H9 (cell line): ENCODE results near the gene UBE2Q1. TPM values are rescaled to one million over a fixed set of nuclear protein-coding genes. Genes with fewer than 3 reads are reported as not detected.

Source experiments
- DNase-seq: peaks from one replicate; pipeline ENCODE4 v3.0.0-alpha.2; 2017
- H2AFZ ChIP-seq: one replicate; pipeline ENCODE4 v1.6.1; 2013; ENCODE audit warnings: mild to moderate bottlenecking, low read length, control low read depth, moderate library complexity
- H2AK5ac ChIP-seq: 2 replicates; pipeline ENCODE4 v1.6.1; 2013; ENCODE audit warnings: low read length, control low read depth, mixed read lengths; ENCODE audit not compliant: insufficient read length
- H2BK120ac ChIP-seq: one replicate; pipeline ENCODE4 v1.6.1; 2013; ENCODE audit warnings: low read depth, mild to moderate bottlenecking, low read length, control low read depth, inconsistent platforms; ENCODE audit not compliant: poor library complexity, severe bottlenecking
- H2BK12ac ChIP-seq: 2 replicates; pipeline ENCODE4 v1.6.1; 2013; ENCODE audit warnings: low read length, control low read depth, mixed read lengths, low read depth; ENCODE audit not compliant: insufficient read length
- H2BK15ac ChIP-seq: 2 replicates; pipeline ENCODE4 v1.6.1; 2013; ENCODE audit warnings: low read depth, low read length, control low read depth
- H2BK20ac ChIP-seq: one replicate; pipeline ENCODE4 v1.6.1; 2013; ENCODE audit warnings: low read depth, mild to moderate bottlenecking, low read length, control low read depth, inconsistent platforms; ENCODE audit not compliant: poor library complexity, severe bottlenecking
- H2BK5ac ChIP-seq: 2 replicates; pipeline ENCODE4 v1.6.1; 2013; ENCODE audit warnings: low read length, control low read depth, mixed read lengths; ENCODE audit not compliant: insufficient read length
- H3K14ac ChIP-seq: 2 replicates; pipeline ENCODE4 v1.6.1; 2013; ENCODE audit warnings: low read length, control low read depth; ENCODE audit not compliant: insufficient read depth
- H3K18ac ChIP-seq: 2 replicates; pipeline ENCODE4 v1.6.1; 2013; ENCODE audit warnings: low read depth, mild to moderate bottlenecking, mixed read lengths, low read length, control low read depth; ENCODE audit not compliant: insufficient read length
- H3K23ac ChIP-seq: 2 replicates; pipeline ENCODE4 v1.6.1; 2013; ENCODE audit warnings: low read length, control low read depth, mixed read lengths, low read depth; ENCODE audit not compliant: insufficient read length
- H3K23me2 ChIP-seq: 2 replicates; pipeline ENCODE4 v1.6.1; 2013; ENCODE audit warnings: low read depth, mild to moderate bottlenecking, mixed read lengths, low read length, control low read depth; ENCODE audit not compliant: insufficient read length, poor library complexity, severe bottlenecking
- H3K27ac ChIP-seq: 2 replicates; pipeline ENCODE4 v1.5.1; 2013; ENCODE audit warnings: low read length, control low read depth, mixed read lengths, low read depth; ENCODE audit not compliant: insufficient read length
- H3K27me3 ChIP-seq: 2 replicates; pipeline ENCODE4 v1.6.1; 2013; ENCODE audit warnings: low read length, control low read depth, inconsistent platforms; ENCODE audit not compliant: insufficient read depth
- H3K4ac ChIP-seq: 2 replicates; pipeline ENCODE4 v1.6.1; 2013; ENCODE audit warnings: low read depth, mild to moderate bottlenecking, control low read depth, inconsistent platforms, low read length, moderate library complexity
- H3K4me1 ChIP-seq: 2 replicates; pipeline ENCODE4 v1.6.1; 2013; ENCODE audit warnings: low read length, control low read depth, inconsistent platforms; ENCODE audit not compliant: insufficient read depth
- H3K4me2 ChIP-seq: 2 replicates; pipeline ENCODE4 v1.6.1; 2013; ENCODE audit warnings: low read length, control low read depth, mixed read lengths; ENCODE audit not compliant: insufficient read length, insufficient read depth
- H3K56ac ChIP-seq: 2 replicates; pipeline ENCODE4 v1.6.1; 2013; ENCODE audit warnings: low read depth, mild to moderate bottlenecking, mixed read lengths, low read length, control low read depth; ENCODE audit not compliant: insufficient read length
- H3K79me1 ChIP-seq: 2 replicates; pipeline ENCODE4 v1.6.1; 2013; ENCODE audit warnings: low read depth, mild to moderate bottlenecking, moderate library complexity, low read length, control low read depth, inconsistent platforms; ENCODE audit not compliant: insufficient read depth, poor library complexity, severe bottlenecking
- H3K79me2 ChIP-seq: 2 replicates; pipeline ENCODE4 v1.6.1; 2013; ENCODE audit warnings: low read length, control low read depth, inconsistent platforms; ENCODE audit not compliant: insufficient read depth
- H3K9ac ChIP-seq: 2 replicates; pipeline ENCODE4 v1.6.1; 2013; ENCODE audit warnings: low read length, control low read depth, mixed read lengths; ENCODE audit not compliant: insufficient read length; ENCODE audit errors: extremely low read depth
- H3K9me3 ChIP-seq: one replicate; pipeline ENCODE4 v1.6.1; 2013; ENCODE audit warnings: low read depth, low read length, inconsistent platforms; ENCODE audit not compliant: control insufficient read depth
- H3T11ph ChIP-seq: one replicate; pipeline ENCODE4 v1.6.1; 2013; ENCODE audit warnings: mild to moderate bottlenecking, low read length, control low read depth, inconsistent platforms
- H4K20me1 ChIP-seq: one replicate; pipeline ENCODE4 v1.6.1; 2013; ENCODE audit not compliant: control insufficient read depth, insufficient read length, insufficient read depth
- H4K5ac ChIP-seq: 2 replicates; pipeline ENCODE4 v1.6.1; 2013; ENCODE audit warnings: low read depth, mild to moderate bottlenecking, mixed read lengths, low read length, control low read depth; ENCODE audit not compliant: insufficient read length
- H4K8ac ChIP-seq: replicated peaks from 2 replicates; pipeline ENCODE4 v1.6.1; 2013; ENCODE audit warnings: low read length, control low read depth, mixed read lengths, low read depth; ENCODE audit not compliant: insufficient read length
- H4K91ac ChIP-seq: 2 replicates; pipeline ENCODE4 v1.6.1; 2013; ENCODE audit warnings: low read depth, mild to moderate bottlenecking, moderate library complexity, mixed read lengths, low read length, control low read depth; ENCODE audit not compliant: insufficient read length
- H3K27ac Mint-ChIP-seq, 3 experiments: 2 replicates in 2 of 3; 3 replicates in 1 of 3; pipeline ENCODE4 v1.8.0; 2020 to 2021; ENCODE audit warnings: mixed read lengths in 3 of 3, mild to moderate bottlenecking in 1 of 3, moderate library complexity in 1 of 3
- H3K27me3 Mint-ChIP-seq: 2 replicates; pipeline ENCODE4 v1.8.0; 2021; ENCODE audit warnings: low read depth, mild to moderate bottlenecking, moderate library complexity, mixed read lengths
- H3K36me3 Mint-ChIP-seq, 3 experiments: 2 replicates in 2 of 3; 3 replicates in 1 of 3; pipeline ENCODE4 v1.8.0; 2020 to 2021; ENCODE audit warnings: low read depth in 3 of 3, mixed read lengths in 3 of 3; ENCODE audit not compliant: insufficient read depth in 1 of 3
- H3K4me1 Mint-ChIP-seq, 2 experiments: 2 replicates each; pipeline ENCODE4 v1.8.0; 2020; ENCODE audit warnings: mixed read lengths in 2 of 2
- H3K4me3 Mint-ChIP-seq, 2 experiments: 2 replicates in 1 of 2; 3 replicates in 1 of 2; pipeline ENCODE4 v1.8.0; 2020 to 2021; ENCODE audit warnings: mild to moderate bottlenecking in 2 of 2, mixed read lengths in 2 of 2, moderate library complexity in 1 of 2
- H3K9me3 Mint-ChIP-seq, 2 experiments: 2 replicates in 1 of 2; 3 replicates in 1 of 2; pipeline ENCODE4 v1.8.0; 2020; ENCODE audit warnings: mild to moderate bottlenecking in 2 of 2, mixed read lengths in 2 of 2, moderate library complexity in 1 of 2
- CTCF ChIP-seq: fragments of 200-600 bp; sonication (generic); conservative IDR thresholded peaks from 3 replicates; pipeline ENCODE4 v1.8.0; 2021; ENCODE audit warnings: antibody characterized with exemption, mild to moderate bottlenecking
- WGBS: extraction: QIAGEN DNeasy Blood & Tissue Kit; methylation state at CpG from one replicate; pipeline ENCODE4 v1.1.7; 2013; ENCODE audit warnings: missing lambda C conversion rate, low lambda C conversion rate, mixed read lengths; ENCODE audit not compliant: insufficient read length; ENCODE audit errors: extremely low coverage; 5-methylcytosine and 5-hydroxymethylcytosine counted together
- total RNA-seq: library from RNA; stranded (reverse); gene quantifications from 2 replicates; pipeline ENCODE4 v1.2.1, GENCODE V29; 2021

UBE2Q1 gene
- total RNA-seq, 1 experiment from 2014 or later, result 108 TPM

GRCh38 chr1:154577346-154578057 lies 19.0 kb upstream of the UBE2Q1 start:
- TF ChIP-seq CTCF, result no peak
- Histone ChIP-seq H3K14ac (no peak overlapping the region), H3K4me2 (no peak overlapping the region), H3K23me2 (no peaks in the 10 kb centered on the region), H3K18ac (no peak overlapping the region), H4K8ac (no peak overlapping the region), H3K27me3 (no peaks in the 10 kb centered on the region), H2BK12ac (no peak overlapping the region), H3K4me1 (no peaks in the 10 kb centered on the region), H2BK15ac (no peak overlapping the region), H4K20me1 (no peaks in the 10 kb centered on the region), H2BK20ac (no peak overlapping the region), H3K27ac (no peak overlapping the region), H2BK120ac (no peak overlapping the region), H4K91ac (no peak overlapping the region), H2AFZ (no peak overlapping the region), H3T11ph (no peak overlapping the region), H3K79me1 (no peaks in the 10 kb centered on the region), H2AK5ac (no peak overlapping the region), H4K5ac (no peak overlapping the region), H3K9ac (no peak overlapping the region), H3K79me2 (no peaks in the 10 kb centered on the region), H3K56ac (no peak overlapping the region), H3K23ac (no peak overlapping the region), H3K4ac (no peak overlapping the region), H3K9me3 (no peaks in the 10 kb centered on the region), H2BK5ac (no peak overlapping the region)
- H3K36me3 Mint-ChIP-seq, result peaks cover 22 to 46% (median 37%) of the 10 kb centered on the region in 3 experiments; a peak in 6 of 7 replicates
- peaks cover 15 to 23% of the 10 kb centered on the region in 2 experiments for H3K4me1 Mint-ChIP-seq
- H3K4me3 Mint-ChIP-seq, result no peak overlapping the region
- H3K9me3 Mint-ChIP-seq, result no peaks in the 10 kb centered on the region
- no peaks in the 10 kb centered on the region; the same call in 1 of the 2 replicates for H3K27me3 Mint-ChIP-seq
- DNase-seq, result no peak
- WGBS, result no CpG with 5 or more reads among the region's 7 CpGs
- no peak overlapping the region; a peak in 1 of 7 replicates for H3K27ac Mint-ChIP-seq
